ENCODE results near the gene CAPN11. TPM values are rescaled to one million over a fixed set of nuclear protein-coding genes. Genes with fewer than 3 reads are reported as not detected.

CAPN11 gene
- total and polyA plus RNA-seq, 3 donors from 2014 or later, result 20.5 to 115 (median 23.5) TPM

DNA sequence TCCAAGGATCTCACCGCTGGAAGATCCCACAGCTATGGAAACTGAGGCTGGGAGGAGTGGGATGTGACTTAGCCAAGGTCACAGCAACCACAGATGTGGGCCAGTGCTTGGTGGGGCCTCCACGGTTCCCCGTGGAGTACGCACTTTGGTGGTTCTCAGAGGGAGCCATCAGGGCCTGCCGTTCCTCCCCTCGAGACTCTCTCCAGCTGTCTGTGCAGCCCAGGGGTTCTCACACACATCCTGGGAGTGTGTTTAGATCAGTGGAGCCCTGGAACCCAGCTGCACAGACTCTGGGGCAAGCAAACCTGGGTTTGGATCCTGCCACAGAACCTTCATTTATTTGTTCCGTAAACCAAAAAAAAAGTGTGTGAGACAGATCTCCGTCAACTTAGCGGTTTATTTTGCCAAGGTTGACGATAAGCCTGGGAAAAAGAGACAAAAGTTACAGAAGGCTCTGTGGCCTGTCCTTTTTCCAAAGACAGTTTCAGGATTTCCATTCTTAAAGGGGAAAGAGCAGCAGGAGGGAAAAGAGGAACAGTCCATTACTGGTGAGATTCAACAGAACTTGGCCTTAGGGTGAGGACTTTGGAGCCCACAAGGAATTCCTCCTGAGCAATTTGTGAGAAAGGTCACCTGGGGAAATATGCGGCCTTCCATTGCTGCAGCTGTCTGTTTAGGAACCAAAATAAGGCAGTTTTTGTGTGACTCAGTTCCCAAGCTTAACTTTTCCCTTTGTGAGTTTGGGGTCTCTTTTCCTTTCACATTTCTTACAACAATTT, 44.5 kb downstream of the CAPN11 start:
- H3K27ac ChIP-seq, result peak overlapping the region in 1 of 2 donors; percentile 60
- no peaks in the 10 kb centered on the region for H3K27me3 ChIP-seq
- intact Hi-C loops (cut with DNase I; ENCODE audit: low total_unique reads), result no loop called here
- TF ChIP-seq POLR2A (IDR thresholded peaks at IDR 0.05), result no peak
- TF ChIP-seq, protein P1, sequence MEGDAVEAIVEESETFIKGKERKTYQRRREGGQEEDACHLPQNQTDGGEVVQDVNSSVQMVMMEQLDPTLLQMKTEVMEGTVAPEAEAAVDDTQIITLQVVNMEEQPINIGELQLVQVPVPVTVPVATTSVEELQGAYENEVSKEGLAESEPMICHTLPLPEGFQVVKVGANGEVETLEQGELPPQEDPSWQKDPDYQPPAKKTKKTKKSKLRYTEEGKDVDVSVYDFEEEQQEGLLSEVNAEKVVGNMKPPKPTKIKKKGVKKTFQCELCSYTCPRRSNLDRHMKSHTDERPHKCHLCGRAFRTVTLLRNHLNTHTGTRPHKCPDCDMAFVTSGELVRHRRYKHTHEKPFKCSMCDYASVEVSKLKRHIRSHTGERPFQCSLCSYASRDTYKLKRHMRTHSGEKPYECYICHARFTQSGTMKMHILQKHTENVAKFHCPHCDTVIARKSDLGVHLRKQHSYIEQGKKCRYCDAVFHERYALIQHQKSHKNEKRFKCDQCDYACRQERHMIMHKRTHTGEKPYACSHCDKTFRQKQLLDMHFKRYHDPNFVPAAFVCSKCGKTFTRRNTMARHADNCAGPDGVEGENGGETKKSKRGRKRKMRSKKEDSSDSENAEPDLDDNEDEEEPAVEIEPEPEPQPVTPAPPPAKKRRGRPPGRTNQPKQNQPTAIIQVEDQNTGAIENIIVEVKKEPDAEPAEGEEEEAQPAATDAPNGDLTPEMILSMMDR (IDR thresholded peaks at IDR 0.05), result no peak
- peaks cover 11% of the 10 kb centered on the region for H3K4me1 ChIP-seq
- DNase-seq, result no peak
- H3K4me3 ChIP-seq, result no peak overlapping the region
- H3K36me3 ChIP-seq (ENCODE audit: low read depth, missing control alignments), result no peaks in the 10 kb centered on the region
- no peaks in the 10 kb centered on the region for H3K9me3 ChIP-seq
- 53 to 57% methylated on average over 7 to 11 of the region's 11 CpGs for WGBS, 2 donors

DNA sequence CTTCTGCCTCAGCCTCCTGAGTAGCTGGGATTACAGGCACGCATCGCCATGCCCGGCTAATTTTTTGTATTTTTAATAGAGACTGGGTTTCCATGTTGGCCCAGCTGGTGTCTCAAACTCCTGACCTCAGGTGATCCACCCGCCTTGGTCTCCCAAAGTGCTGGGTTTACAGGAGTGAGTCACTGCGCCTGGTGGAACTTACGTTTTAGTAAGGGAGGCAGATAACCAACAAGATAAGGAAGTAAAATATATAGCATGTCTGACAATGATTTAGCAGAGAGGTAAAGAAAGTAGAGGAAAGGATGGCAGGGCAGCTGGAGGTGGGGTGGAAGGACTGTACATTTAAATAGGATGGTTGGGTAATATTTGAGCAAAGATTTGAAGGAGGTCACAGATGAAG, 45.3 kb downstream of the CAPN11 start:
- no peak overlapping the region for H3K27ac ChIP-seq
- H3K27me3 ChIP-seq, result no peaks in the 10 kb centered on the region
- no peaks in the 10 kb centered on the region for H3K36me3 ChIP-seq (ENCODE audit: low read depth, missing control alignments)
- no peak for TF ChIP-seq POLR2A (IDR thresholded peaks at IDR 0.05)
- no peaks in the 10 kb centered on the region for H3K9me3 ChIP-seq
- intact Hi-C loops (cut with DNase I; ENCODE audit: low total_unique reads), result no loop called here
- no peak for DNase-seq
- 88 to 94% methylated on average over 6 of the region's 6 CpGs for WGBS, 2 donors
- H3K4me3 ChIP-seq, result no peak overlapping the region
- peaks cover 11% of the 10 kb centered on the region for H3K4me1 ChIP-seq

DNA sequence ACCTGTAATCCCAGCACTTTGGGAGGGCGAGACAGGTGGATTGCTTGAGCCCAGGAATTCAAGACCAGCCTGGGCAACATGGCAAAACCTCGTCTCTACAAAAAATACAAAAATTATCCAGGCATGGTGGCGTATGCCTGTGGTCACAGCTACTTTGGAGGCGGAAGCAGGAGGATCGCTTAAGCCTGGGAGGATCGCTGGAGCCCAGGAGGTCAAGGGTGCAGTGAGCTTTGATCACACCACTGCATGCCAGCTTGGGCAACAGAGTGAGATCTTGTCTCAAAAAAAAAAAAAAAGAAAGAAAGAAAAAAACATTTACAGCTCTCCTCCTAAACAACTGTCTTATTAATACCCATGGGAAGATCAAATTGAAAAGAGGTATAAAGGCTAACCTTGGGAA, 49.3 kb downstream of the CAPN11 start:
- WGBS, 2 donors, result 87 to 90% methylated on average over 6 of the region's 6 CpGs
- no peak overlapping the region for H3K4me3 ChIP-seq
- intact Hi-C loops (cut with DNase I; ENCODE audit: low total_unique reads), result no loop called here
- H3K27ac ChIP-seq, result no peak overlapping the region
- H3K36me3 ChIP-seq (ENCODE audit: low read depth, missing control alignments), result no peaks in the 10 kb centered on the region
- H3K27me3 ChIP-seq, result no peaks in the 10 kb centered on the region
- no peaks in the 10 kb centered on the region for H3K9me3 ChIP-seq
- peaks cover 5% of the 10 kb centered on the region for H3K4me1 ChIP-seq
- DNase-seq, result no peak
- TF ChIP-seq POLR2A (IDR thresholded peaks at IDR 0.05), result no peak
- TF ChIP-seq, protein P1 (IDR thresholded peaks at IDR 0.05), result no peak

DNA sequence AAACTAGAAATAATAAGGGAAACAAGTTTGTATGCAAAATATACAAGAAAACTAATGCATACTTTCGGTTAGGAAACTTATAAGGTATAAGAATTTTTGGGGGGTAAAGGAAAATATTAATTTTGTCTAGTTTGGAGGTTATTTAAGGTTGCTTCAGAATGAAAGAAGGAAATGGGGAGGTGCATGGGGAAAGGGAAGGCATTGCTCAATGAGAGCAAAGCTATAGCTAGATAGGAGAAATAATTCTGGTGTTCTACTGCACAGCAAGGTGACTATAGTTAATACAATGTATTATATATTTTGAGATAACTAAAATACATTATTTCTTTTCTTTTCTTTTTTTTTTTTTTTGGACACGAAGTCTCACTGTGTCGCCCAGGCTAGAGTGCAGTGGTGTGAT, 52.7 kb downstream of the CAPN11 start:
- WGBS, 2 donors, result 74 to 75% methylated on average over 3 of the region's 3 CpGs
- intact Hi-C loops (cut with DNase I; ENCODE audit: low total_unique reads), result no loop called here
- Histone ChIP-seq H3K4me1 (no peaks in the 10 kb centered on the region), H3K27me3 (no peaks in the 10 kb centered on the region), H3K36me3 (ENCODE audit: low read depth, missing control alignments) (no peaks in the 10 kb centered on the region), H3K4me3 (no peak overlapping the region), H3K9me3 (no peaks in the 10 kb centered on the region), H3K27ac (no peak overlapping the region)
- TF ChIP-seq, protein P1 (IDR thresholded peaks at IDR 0.05), result no peak
- no peak for TF ChIP-seq POLR2A (IDR thresholded peaks at IDR 0.05)
- no peak for DNase-seq

DNA sequence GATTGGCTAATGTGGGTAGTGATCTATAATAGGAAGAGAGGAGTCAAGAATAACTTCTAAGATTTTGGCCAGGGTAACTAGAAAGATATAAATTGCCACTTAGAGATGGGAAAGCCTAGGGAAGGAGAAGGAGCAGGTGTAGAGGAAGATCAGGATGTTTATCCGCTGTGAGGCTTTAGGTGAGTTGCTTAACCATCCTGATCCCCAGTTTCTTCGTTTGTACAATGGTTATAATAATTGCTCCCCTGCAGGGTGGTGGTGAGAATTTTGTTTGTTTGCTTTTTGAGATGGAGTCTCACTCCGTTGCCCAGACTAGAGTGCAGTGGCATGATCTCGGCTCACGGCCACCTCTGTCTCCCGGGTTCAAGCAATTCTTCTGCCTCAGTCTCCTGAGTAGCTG, 55.7 kb downstream of the CAPN11 start:
- 92 to 97% methylated on average over 6 of the region's 6 CpGs for WGBS, 2 donors
- Histone ChIP-seq H3K9me3 (no peaks in the 10 kb centered on the region), H3K4me1 (peaks cover 19% of the 10 kb centered on the region), H3K36me3 (ENCODE audit: low read depth, missing control alignments) (no peaks in the 10 kb centered on the region), H3K27me3 (no peaks in the 10 kb centered on the region), H3K4me3 (no peak overlapping the region), H3K27ac (no peak overlapping the region)
- TF ChIP-seq POLR2A (IDR thresholded peaks at IDR 0.05), result no peak
- TF ChIP-seq, protein P1 (IDR thresholded peaks at IDR 0.05), result no peak
- intact Hi-C loops (cut with DNase I; ENCODE audit: low total_unique reads), result no loop called here
- DNase-seq, result no peak
